Measurements from ENCODE around the gene KIAA1755.

- TF ChIP-seq CREB5 (CRISPR knock-in tag; IDR thresholded peaks at IDR 0.05) (no peak), ZNF780A (CRISPR knock-in tag; IDR thresholded peaks at IDR 0.05) (no peak), REST (IDR thresholded peaks at IDR 0.05; ENCODE audit: borderline replicate concordance) (no peak), REST (CRISPR knock-in tag; IDR thresholded peaks at IDR 0.05; ENCODE audit: low read depth) (no peak), CTCF (IDR thresholded peaks at IDR 0.05 in 2 of 3, conservative IDR thresholded peaks at IDR 0.05 in 1 of 3; ENCODE audit: insufficient read depth in 2 of 3, low read depth in 1 of 3, low read length in 3 of 3) (no peak), FOXP4 (CRISPR knock-in tag; IDR thresholded peaks at IDR 0.05; ENCODE audit: borderline replicate concordance) (no peak), POLR2AphosphoS5 (IDR thresholded peaks at IDR 0.05; ENCODE audit: control insufficient read depth, insufficient read depth, low read depth, low read length) (no peak), GATA2 (CRISPR knock-in tag; IDR thresholded peaks at IDR 0.05) (no peak), ZBTB26 (CRISPR knock-in tag; IDR thresholded peaks at IDR 0.05) (no peak), MEF2D (tag; conservative IDR thresholded peaks at IDR 0.05; ENCODE audit: low read depth) (no peak)
Observed at GRCh38 chr20:38261054-38261390, 487 bp upstream of the KIAA1755 start.

Measured in K562 (cell line).